22Rv1 (cell line): ENCODE data around the gene ONECUT3.

Experiments used
- H3K27ac ChIP-seq: fragments of 450-650 bp; 2 replicates; pipeline ENCODE4 v1.5.1; 2017
- ZFX ChIP-seq: fragments of 450-650 bp; IDR thresholded peaks from 2 replicates; pipeline ENCODE4 v1.6.1; 2017; ENCODE audit warnings: antibody characterized with exemption, borderline replicate concordance
- TF ChIP-seq, protein P1 (sequence below): fragments of 450-650 bp; IDR thresholded peaks from 2 replicates; pipeline ENCODE4 v1.5.1; 2017; ENCODE audit warnings: mild to moderate bottlenecking

The ONECUT3 gene

DNA sequence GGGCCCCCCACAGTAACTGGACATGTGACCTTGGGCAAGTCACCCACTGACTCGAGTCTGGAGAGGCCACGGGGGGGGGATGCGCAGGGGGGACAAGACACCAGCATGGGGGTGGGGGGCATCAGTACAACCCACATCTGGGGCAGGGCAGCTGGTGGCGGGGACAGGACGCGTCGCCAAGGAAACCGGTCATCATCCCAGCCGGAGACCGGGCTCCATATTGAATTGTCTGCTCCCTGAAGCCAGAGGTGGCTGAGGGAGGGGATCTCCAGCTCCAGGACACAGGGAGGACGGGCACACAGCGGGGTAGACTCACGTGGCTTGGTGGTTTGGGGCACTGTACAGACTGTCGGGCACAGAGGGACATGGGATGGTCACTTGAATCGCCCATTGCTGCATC lies 11.4 kb downstream of the ONECUT3 start:
- no peak for TF ChIP-seq ZFX
- TF ChIP-seq, protein P1, sequence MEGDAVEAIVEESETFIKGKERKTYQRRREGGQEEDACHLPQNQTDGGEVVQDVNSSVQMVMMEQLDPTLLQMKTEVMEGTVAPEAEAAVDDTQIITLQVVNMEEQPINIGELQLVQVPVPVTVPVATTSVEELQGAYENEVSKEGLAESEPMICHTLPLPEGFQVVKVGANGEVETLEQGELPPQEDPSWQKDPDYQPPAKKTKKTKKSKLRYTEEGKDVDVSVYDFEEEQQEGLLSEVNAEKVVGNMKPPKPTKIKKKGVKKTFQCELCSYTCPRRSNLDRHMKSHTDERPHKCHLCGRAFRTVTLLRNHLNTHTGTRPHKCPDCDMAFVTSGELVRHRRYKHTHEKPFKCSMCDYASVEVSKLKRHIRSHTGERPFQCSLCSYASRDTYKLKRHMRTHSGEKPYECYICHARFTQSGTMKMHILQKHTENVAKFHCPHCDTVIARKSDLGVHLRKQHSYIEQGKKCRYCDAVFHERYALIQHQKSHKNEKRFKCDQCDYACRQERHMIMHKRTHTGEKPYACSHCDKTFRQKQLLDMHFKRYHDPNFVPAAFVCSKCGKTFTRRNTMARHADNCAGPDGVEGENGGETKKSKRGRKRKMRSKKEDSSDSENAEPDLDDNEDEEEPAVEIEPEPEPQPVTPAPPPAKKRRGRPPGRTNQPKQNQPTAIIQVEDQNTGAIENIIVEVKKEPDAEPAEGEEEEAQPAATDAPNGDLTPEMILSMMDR, result no peak
- H3K27ac ChIP-seq, result no peak overlapping the region

DNA sequence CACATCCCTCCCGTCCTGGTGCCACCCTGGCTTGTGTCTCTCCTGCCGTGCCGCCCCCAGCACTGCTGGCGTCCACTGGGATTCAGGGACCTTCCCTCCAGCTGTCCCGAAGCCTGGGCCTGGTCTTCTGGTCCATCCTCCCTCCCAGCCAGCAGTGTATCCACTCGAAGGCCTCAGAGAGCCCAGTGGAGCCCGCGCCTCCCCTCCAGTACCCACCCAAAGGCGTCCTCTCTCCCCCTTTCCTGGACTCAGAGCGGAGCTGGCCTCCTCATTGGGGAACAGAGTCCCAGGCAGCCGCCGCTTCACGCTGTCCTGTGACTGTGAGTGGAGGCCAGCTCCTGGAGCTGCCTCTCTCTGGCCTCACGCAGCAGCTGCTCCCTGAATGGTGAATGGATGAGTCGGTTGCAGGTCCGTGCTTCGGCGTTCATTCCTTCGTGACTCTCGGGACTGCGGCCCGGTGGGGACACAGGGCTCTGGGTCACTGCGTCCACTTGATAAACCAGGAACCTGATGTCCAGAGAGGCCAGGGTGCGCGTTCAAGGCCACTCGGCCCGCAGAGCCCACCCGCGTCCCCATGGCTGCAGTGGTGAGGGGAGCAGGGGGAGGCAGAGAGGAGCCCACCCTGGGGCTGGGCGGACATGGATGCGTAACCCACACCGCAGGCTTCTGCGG lies 12.1 kb downstream of the ONECUT3 start:
- no peak for TF ChIP-seq ZFX
- no peak overlapping the region for H3K27ac ChIP-seq

DNA sequence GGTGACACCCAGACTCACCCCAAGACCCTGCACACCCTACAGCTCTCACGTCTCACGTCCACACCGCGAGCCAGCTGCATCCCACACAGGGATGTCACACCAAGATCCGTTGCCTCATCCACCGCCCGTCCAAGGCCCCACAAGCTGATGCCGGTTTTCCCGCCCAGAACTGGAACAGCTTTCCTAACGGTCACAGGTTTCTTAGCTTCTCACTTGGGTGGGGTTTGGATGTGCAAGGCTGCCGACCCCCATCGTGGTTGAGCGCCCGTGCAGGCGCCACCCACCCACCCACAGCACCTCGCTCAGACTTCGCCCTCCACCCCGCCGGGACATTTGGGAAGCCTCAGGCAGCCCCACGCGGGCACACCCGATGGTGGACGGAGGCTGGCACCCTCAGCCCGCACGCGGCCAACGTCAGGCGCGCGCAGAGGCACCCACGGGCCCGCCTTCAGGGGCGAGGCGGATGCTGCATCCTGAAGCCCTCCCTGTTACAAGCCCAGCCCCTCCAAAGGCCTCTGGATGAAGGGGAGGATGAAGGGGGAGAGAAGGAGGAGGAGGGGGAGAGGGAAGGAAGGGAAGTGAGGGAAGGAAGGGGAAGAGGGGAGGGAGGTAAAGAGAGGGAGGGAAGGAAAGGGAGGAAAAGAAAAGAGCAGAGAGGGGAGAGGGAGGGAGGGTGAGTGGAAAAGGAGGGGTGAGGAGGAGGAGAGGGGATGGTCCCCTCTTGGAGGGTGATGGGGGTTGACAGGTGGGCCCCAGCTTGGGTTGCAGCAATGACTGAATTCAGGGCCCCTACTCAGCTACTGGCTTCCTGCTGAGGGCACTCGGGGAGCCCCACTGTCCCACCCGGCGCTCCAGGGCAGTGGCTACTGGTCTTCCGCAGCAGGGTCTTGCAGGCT lies 12.8 kb downstream of the ONECUT3 start:
- no peak for TF ChIP-seq ZFX
- TF ChIP-seq, protein P1, result no peak
- H3K27ac ChIP-seq, result no peak overlapping the region

DNA sequence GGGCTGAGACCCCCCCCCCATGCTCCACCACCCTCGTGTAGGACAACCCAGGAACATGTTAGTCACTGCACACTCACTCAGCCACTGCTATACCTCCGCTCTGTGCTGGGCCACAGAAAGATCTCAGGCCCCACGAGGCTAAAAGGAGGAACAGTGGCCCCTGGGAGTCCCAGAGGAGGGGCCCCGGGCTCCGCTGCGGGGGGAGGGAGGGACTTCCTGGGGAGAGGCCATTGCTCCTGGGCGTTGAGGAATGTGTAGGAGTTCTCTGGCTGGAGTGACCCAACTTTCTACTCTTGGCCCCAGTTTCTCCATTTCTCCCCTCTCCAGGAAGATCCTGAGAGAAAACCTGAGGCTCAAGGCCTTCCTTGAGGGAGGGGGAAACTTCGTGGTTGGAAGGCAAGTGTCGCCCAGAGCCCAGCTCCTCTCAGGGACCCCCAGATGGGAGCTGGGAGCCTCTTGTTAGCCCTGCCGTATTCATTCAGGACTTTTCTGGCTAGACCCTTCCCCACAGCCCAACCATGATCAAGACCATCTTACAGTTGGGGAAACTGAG lies 13.6 kb downstream of the ONECUT3 start:
- TF ChIP-seq, protein P1, result no peak
- TF ChIP-seq ZFX, result no peak
- no peak overlapping the region for H3K27ac ChIP-seq

DNA sequence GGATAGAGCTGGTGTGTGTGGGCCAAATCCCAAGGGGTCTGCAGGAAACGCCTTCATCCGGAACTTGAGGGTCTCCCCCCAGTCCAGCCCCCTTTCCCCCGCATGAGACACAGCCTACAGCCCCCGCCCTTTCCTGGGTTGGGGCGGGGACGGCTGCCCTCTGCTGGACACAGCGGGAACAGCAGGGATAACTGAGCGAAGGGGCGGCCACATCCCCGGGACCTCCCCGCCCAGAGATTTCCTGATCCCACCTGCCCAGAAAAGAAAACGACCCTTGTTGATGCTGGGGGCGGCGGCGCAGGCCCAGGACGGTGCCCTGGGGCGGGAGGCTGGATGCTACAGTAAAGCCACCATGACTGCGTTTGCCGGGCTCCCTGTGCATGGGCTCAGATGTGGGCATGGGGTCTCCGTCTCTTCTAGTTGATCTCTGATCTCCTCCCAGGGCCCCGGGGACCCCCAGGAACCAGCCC lies 14.2 kb downstream of the ONECUT3 start:
- TF ChIP-seq, protein P1, result peak; percentile 98
- TF ChIP-seq ZFX, result no peak
- H3K27ac ChIP-seq, result no peak overlapping the region

DNA sequence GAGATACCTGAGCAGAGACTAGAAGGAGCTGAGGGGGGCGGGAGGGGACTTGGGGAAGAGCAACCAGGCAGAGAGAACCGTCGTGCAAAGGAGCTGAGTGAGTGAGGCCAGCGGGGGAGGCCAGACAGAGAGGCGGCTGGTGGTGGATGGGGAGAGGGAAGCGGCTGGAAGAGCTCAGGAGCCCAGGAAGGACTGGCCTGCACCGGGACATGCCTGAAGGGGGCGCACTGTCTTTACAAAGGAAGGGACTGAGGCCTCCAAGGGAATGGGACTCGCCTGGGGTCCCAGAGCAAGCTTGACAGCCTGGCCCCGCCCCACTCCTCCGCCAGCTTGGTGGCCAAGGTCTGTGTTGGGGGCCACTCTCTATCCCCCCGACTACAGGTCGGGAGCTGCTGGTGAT lies 14.9 kb downstream of the ONECUT3 start:
- no peak overlapping the region for H3K27ac ChIP-seq
- no peak for TF ChIP-seq ZFX
- TF ChIP-seq, protein P1, result no peak

DNA sequence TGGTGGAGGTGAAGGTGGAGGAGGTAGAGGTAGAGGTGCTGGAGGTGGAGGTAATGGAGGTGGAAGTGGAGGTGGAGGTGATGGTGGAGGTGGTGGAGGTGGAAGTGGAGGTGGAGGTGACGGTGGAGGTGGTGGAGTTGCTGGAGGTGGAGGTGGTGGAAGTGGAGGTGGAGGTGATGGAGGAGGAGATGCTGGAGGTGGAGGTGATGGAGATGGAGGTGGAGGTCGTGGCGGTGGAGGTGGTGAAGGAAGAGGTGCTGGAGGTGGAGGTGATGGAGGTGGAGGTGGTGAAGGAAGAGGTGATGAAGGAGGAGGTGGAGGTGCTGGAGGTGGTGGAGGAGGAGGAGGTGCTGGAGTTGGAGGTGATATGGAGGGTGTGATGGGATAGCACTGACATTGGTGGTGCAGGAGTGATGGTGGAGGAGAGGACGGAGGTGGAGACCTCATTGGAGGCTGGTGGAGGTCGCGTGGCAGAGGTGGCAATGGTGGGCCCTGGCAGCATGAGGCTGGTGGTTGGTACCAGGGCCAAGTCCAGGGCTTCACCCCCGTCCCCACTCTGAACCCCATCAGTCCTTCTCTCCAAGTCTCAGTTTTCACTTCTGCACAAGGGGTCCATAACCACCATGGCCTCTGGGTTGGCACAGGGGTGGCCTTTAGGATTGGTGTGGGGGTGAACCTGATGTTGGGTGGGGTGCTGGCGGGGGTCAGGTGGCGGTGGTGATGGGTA lies 15.8 kb downstream of the ONECUT3 start:
- TF ChIP-seq, protein P1, result no peak
- no peak for TF ChIP-seq ZFX
- no peak overlapping the region for H3K27ac ChIP-seq
